ENCODE data around the gene CCDC24.

DNA sequence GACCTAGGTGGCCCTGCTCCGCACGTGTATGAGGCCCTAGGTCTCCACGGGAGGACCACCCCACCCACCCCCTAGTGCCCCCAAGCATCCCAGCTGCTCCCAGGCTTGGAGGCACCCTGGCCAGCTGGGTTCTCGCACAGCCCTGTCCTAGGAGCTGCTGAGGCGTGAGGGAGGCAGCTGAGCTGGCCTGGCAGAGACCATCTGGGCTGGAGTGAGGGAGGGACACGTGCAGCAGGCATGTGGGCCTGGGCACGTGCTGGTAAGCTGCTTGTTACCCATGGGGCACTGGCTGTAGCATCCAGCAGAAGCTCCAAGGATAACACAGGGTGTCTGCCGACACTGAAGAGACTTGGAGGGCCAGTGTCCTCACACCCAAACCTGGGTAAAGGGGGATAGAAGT lies 29.8 kb downstream of the CCDC24 start:
- TF ChIP-seq, protein P1, sequence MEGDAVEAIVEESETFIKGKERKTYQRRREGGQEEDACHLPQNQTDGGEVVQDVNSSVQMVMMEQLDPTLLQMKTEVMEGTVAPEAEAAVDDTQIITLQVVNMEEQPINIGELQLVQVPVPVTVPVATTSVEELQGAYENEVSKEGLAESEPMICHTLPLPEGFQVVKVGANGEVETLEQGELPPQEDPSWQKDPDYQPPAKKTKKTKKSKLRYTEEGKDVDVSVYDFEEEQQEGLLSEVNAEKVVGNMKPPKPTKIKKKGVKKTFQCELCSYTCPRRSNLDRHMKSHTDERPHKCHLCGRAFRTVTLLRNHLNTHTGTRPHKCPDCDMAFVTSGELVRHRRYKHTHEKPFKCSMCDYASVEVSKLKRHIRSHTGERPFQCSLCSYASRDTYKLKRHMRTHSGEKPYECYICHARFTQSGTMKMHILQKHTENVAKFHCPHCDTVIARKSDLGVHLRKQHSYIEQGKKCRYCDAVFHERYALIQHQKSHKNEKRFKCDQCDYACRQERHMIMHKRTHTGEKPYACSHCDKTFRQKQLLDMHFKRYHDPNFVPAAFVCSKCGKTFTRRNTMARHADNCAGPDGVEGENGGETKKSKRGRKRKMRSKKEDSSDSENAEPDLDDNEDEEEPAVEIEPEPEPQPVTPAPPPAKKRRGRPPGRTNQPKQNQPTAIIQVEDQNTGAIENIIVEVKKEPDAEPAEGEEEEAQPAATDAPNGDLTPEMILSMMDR (IDR thresholded peaks at IDR 0.05; ENCODE audit: insufficient read depth, low read depth, low read length), result no peak
- TF ChIP-seq EZH2 (IDR thresholded peaks at IDR 0.05; ENCODE audit: insufficient read depth, low read length), result no peak
